Nephron (organoid): ENCODE measurements around the gene GCK.

Experiments used
- H3K27ac Mint-ChIP-seq, 3 experiments: 2 replicates each; pipeline ENCODE4 v1.8.0; 2020; ENCODE audit warnings: mixed read lengths in 3 of 3, mild to moderate bottlenecking in 2 of 3, moderate library complexity in 1 of 3
- H3K27me3 Mint-ChIP-seq: 2 replicates; pipeline ENCODE4 v1.8.0; 2021; ENCODE audit warnings: low read depth, mild to moderate bottlenecking, moderate library complexity, mixed read lengths
- H3K36me3 Mint-ChIP-seq: 2 replicates; pipeline ENCODE4 v1.8.0; 2020; ENCODE audit warnings: low read depth, mixed read lengths
- H3K4me1 Mint-ChIP-seq: 2 replicates; pipeline ENCODE4 v1.8.0; 2020; ENCODE audit warnings: mixed read lengths
- H3K4me3 Mint-ChIP-seq, 3 experiments: 2 replicates each; pipeline ENCODE4 v1.8.0; 2020; ENCODE audit warnings: mild to moderate bottlenecking in 3 of 3, mixed read lengths in 3 of 3, moderate library complexity in 2 of 3
- H3K9me3 Mint-ChIP-seq: 2 replicates; pipeline ENCODE4 v1.8.0; 2020; ENCODE audit warnings: mixed read lengths
- CTCF ChIP-seq, 3 experiments: fragments of 200-600 bp; sonication (generic); IDR thresholded peaks; one replicate each; pipeline ENCODE4 v1.5.0; 2021; ENCODE audit warnings: antibody characterized with exemption in 3 of 3; ENCODE audit not compliant: unreplicated experiment in 3 of 3

GCK gene

GRCh38 chr7:44148961-44149536 is 40.2 kb downstream of the GCK start:
- Mint-ChIP-seq H3K27me3 (peaks cover 39% of the 10 kb centered on the region), H3K9me3 (no peaks in the 10 kb centered on the region), H3K36me3 (no peaks in the 10 kb centered on the region), H3K27ac (peak overlapping the region in 2 of 3 experiments; percentile 65 to 92), H3K4me1 (peaks cover 49% of the 10 kb centered on the region), H3K4me3 (peak overlapping the region in 1 of 3 experiments; percentile 36)
- no peak for TF ChIP-seq CTCF (IDR thresholded peaks at IDR 0.05; ENCODE audit: unreplicated experiment in 3 of 3)

GRCh38 chr7:44148166-44148565 is 41.1 kb downstream of the GCK start:
- H3K4me1 Mint-ChIP-seq = peaks cover 58% of the 10 kb centered on the region

GRCh38 chr7:44147026-44147991 is 41.9 kb downstream of the GCK start:
- Mint-ChIP-seq H3K4me3 (peak overlapping the region in 2 of 3 experiments; percentile 48 to 63), H3K9me3 (no peaks in the 10 kb centered on the region), H3K4me1 (peaks cover 58% of the 10 kb centered on the region), H3K27ac (peak overlapping the region; percentile 42 to 88 (median 45)), H3K27me3 (peaks cover 48% of the 10 kb centered on the region), H3K36me3 (no peaks in the 10 kb centered on the region)
- TF ChIP-seq CTCF (IDR thresholded peaks at IDR 0.05; ENCODE audit: unreplicated experiment in 3 of 3) = no peak

More at GRCh38 chr7:44148166-44148565, 41.1 kb downstream of the GCK start:
- H3K9me3 Mint-ChIP-seq = no peaks in the 10 kb centered on the region
- H3K27ac Mint-ChIP-seq = peak overlapping the region in 2 of 3 experiments; percentile 88 to 92
- no peaks in the 10 kb centered on the region for H3K36me3 Mint-ChIP-seq
- no peak for TF ChIP-seq CTCF (IDR thresholded peaks at IDR 0.05; ENCODE audit: unreplicated experiment in 3 of 3)
- H3K4me3 Mint-ChIP-seq = no peak overlapping the region
- H3K27me3 Mint-ChIP-seq = peaks cover 48% of the 10 kb centered on the region

- H3K27ac Mint-ChIP-seq = peak overlapping the region; percentile 14 to 48 (median 42)
- H3K27me3 Mint-ChIP-seq = peaks cover 48% of the 10 kb centered on the region
- no peaks in the 10 kb centered on the region for H3K9me3 Mint-ChIP-seq
- TF ChIP-seq CTCF (IDR thresholded peaks at IDR 0.05; ENCODE audit: unreplicated experiment in 3 of 3) = no peak
- H3K4me3 Mint-ChIP-seq = peak overlapping the region; percentile 63 to 73 (median 66)
- H3K4me1 Mint-ChIP-seq = peaks cover 51% of the 10 kb centered on the region
- H3K36me3 Mint-ChIP-seq = no peaks in the 10 kb centered on the region
Measured at GRCh38 chr7:44145969-44146911, 43.0 kb downstream of the GCK start.

GRCh38 chr7:44145479-44145968 is 43.7 kb downstream of the GCK start:
- Mint-ChIP-seq H3K9me3 (no peaks in the 10 kb centered on the region), H3K27ac (no peak overlapping the region), H3K36me3 (no peaks in the 10 kb centered on the region), H3K27me3 (peaks cover 43% of the 10 kb centered on the region), H3K4me1 (peaks cover 44% of the 10 kb centered on the region), H3K4me3 (peak overlapping the region; percentile 63 to 73 (median 66))
- no peak for TF ChIP-seq CTCF (IDR thresholded peaks at IDR 0.05; ENCODE audit: unreplicated experiment in 3 of 3)
